ENCODE data around the gene THSD7B.

- TF ChIP-seq EP300 (IDR thresholded peaks at IDR 0.05; ENCODE audit: borderline replicate concordance): no peak
- TF ChIP-seq TAF1 (IDR thresholded peaks at IDR 0.05; ENCODE audit: low read depth): no peak
- TF ChIP-seq ZBTB7A (IDR thresholded peaks at IDR 0.05; ENCODE audit: low read depth): no peak
- TF ChIP-seq CREB1 (IDR thresholded peaks at IDR 0.05; ENCODE audit: low read depth): no peak
Observed at GRCh38 chr2:137249463-137250130, 484.3 kb downstream of the THSD7B start.
